HUDEP-2 (cell line): ENCODE results near the gene PFKFB4.
A peak's percentile ranks its signal among the peaks of the same experiment; 100 is the strongest.
"Not testable (repeated sequence)": the region's sequence is repeated elsewhere in the genome, so short reads cannot be mapped to it uniquely, and the experiment has no call there.

Experiments used
- DNase-seq, 76 experiments: peaks; one replicate each; lab custom pipeline; 2025; ENCODE audit not compliant: unreplicated experiment in 76 of 76; lab: John Stamatoyannopoulos, UW

Gene PFKFB4

GRCh38 chr3:48535578-48535977, 21.0 kb downstream of the PFKFB4 start:
- no peak for DNase-seq

- no peak for DNase-seq
Measured at GRCh38 chr3:48532977-48533337, 23.6 kb downstream of the PFKFB4 start.

GRCh38 chr3:48532271-48532976, 24.2 kb downstream of the PFKFB4 start:
- no peak for DNase-seq

- not testable (repeated sequence) for DNase-seq
Measured at GRCh38 chr3:48530701-48531100, 25.9 kb downstream of the PFKFB4 start.

GRCh38 chr3:48528754-48529153, 27.8 kb downstream of the PFKFB4 start:
- DNase-seq: no peak

- no peak for DNase-seq
Measured at GRCh38 chr3:48528048-48528447, 28.6 kb downstream of the PFKFB4 start.

GRCh38 chr3:48524970-48525369, 31.6 kb downstream of the PFKFB4 start:
- no peak for DNase-seq

GRCh38 chr3:48521635-48522034, 35.0 kb downstream of the PFKFB4 start:
- DNase-seq: no peak

- no peak for DNase-seq
Measured at GRCh38 chr3:48519277-48519643, 37.3 kb downstream of the PFKFB4 start.

- no peak for DNase-seq
Measured at GRCh38 chr3:48518638-48519276, 37.8 kb downstream of the PFKFB4 start.

GRCh38 chr3:48518069-48518468, 38.5 kb downstream of the PFKFB4 start:
- no peak for DNase-seq

GRCh38 chr3:48516571-48516970, 40.0 kb downstream of the PFKFB4 start:
- peak in 1 of 76 experiments; percentile 8 for DNase-seq

GRCh38 chr3:48514431-48515227, 42.0 kb downstream of the PFKFB4 start:
- no peak for DNase-seq

- DNase-seq: no peak
Measured at GRCh38 chr3:48511551-48511950, 45.1 kb downstream of the PFKFB4 start.

GRCh38 chr3:48507256-48508061, 49.1 kb downstream of the PFKFB4 start:
- DNase-seq: peak in 72 of 76 experiments; percentile 11 to 75 (median 57)

- DNase-seq: peak in 64 of 76 experiments; percentile 3 to 69 (median 44)
Measured at GRCh38 chr3:48505968-48506504, 50.6 kb downstream of the PFKFB4 start.

- DNase-seq: no peak
Measured at GRCh38 chr3:48505146-48505545, 51.5 kb downstream of the PFKFB4 start.

- peak in 47 of 76 experiments; percentile 4 to 61 (median 36) for DNase-seq
Measured at GRCh38 chr3:48504051-48504946, 52.3 kb downstream of the PFKFB4 start, which contains the start of gene SHISA5. SHISA5 (minus strand) TSS chr3:48504174; CDS start chr3:48504094, 80 bp downstream.

- DNase-seq: peak in 59 of 76 experiments; percentile 2 to 70 (median 46)
Measured at GRCh38 chr3:48503401-48504050, 53.1 kb downstream of the PFKFB4 start.
